ENCODE data around the gene WNT7B.

WNT7B gene

DNA sequence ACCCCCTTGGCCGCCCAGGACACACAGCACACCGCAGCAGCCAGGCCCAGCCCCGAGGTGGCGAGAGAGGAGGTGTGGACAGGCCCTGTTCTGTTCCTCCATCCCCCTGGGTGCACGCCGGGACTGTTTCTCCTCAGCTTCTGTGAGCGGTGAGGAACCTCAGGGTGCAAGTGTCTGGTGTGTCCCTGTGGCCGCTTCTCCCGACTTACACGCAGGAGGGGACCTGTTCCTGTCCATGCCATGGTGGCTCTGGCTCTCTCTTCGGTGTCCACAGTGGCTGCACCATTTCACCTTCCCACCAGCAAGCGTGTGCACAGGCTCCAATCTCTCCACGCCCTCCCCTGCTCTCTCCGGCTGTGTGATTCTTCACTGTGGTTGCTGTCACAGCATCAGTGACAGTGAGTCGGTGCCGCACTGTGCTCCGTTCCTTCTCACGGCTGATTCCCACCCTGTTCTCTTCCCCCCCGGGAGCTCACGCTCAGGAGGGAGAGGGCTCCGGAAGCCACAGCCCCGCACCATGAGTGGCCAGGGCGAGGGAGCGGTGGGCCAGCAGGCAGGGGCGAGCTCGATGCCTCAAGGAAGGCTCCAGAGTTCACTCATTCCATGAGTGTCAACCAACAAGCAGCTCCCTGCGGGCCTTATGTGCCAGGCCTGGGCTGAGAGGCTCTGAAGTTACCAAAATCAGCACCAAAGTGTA, 18.6 kb upstream of the WNT7B start:
- TF ChIP-seq GATA3 (IDR thresholded peaks at IDR 0.05; ENCODE audit: low read depth, low read length) = no peak
- TF ChIP-seq GATA2 (IDR thresholded peaks at IDR 0.05; ENCODE audit: low read depth, low read length) = no peak

DNA sequence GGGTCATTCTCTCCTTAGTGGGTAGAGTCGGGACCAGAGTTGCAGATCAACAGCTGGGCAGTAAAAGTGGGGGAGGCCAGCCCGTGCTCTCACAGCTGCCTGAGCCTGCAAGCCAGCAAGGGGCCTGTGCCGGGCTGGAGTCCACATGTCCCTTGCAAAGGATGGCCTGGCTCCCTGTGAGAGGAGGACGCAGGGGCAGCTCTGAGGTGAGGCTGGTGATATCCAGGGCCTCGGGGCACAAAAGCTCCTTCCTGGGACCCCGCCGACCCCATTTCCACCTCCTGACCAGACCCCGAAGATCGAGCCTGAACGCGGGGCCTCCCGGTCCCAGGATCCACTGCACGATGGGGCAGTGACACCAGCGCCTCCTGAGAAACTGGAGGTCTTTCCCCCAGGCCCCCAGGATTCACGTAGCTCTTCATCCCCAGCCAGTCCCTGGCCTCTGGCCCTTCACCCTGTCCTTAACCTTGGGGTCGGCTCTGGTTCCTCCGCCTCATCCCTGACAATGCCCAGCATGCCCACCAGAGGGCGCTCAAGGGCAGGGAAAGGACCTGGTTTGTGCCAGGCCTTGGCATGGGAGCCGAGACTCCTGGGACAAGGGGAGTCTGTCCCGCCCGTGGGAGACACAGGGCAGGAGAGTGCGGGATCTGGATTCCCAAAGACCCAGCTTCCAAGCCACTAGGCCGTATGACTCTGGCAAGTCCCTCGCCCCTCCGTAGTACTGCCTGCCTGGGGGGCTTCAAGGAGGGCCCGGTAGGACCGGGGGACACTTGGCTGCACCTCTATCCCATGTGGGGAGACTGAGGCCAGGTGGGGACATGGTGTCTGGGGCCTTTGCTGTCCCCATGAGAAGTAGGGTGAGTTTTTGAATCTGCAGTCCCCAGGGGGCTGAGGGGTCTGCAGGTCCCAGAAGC, 17.8 kb upstream of the WNT7B start:
- TF ChIP-seq GATA2 (IDR thresholded peaks at IDR 0.05; ENCODE audit: low read depth, low read length) (no peak), GATA3 (IDR thresholded peaks at IDR 0.05; ENCODE audit: low read depth, low read length) (no peak)

DNA sequence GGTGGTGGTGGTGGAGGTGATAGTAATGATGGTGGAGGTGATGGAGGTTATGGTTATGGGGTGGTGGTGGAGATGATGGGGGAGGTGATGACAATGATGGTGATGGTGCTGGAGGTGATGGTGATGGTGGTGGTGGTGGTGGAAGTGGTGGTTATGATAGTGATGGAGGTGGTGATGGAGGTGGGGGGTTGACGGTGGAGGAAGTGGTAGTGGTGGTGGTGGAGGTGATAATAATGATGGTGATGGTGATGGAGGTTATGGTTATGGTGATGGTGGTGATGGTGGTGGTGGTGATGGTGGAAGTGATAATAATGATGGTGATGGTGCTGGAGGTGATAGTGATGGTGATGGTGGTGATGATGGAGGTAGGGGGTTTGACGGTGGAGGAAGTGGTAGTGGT, 16.9 kb upstream of the WNT7B start:
- TF ChIP-seq GATA2 (IDR thresholded peaks at IDR 0.05; ENCODE audit: low read depth, low read length) = no peak
- TF ChIP-seq GATA3 (IDR thresholded peaks at IDR 0.05; ENCODE audit: low read depth, low read length) = no peak

DNA sequence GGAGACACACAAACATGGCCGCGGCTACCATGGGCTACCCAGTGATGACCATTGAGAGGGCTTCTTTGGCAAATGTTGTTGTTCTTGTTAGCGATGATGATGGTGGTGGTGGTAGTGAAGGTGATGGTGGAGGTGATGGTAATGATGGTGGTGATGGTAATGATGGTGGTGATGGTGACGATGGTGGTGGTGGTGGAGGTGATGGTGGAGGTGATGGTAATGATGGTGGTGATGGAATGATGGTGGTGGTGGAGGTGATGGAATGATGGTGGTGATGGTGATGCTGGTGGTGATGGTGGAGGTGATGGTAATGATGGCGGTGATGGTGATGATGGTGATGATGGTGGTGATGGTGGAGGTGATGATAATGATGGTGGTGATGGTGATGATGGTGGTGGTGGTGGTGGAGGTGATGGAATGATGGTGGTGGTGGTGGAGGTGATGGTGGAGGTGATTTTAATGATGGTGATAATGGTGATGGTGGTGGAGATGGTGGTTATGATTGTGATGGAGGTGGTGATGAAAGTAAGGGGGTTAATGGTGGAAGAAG, 16.3 kb upstream of the WNT7B start:
- TF ChIP-seq GATA3 (IDR thresholded peaks at IDR 0.05; ENCODE audit: low read depth, low read length) (no peak), GATA2 (IDR thresholded peaks at IDR 0.05; ENCODE audit: low read depth, low read length) (no peak)

DNA sequence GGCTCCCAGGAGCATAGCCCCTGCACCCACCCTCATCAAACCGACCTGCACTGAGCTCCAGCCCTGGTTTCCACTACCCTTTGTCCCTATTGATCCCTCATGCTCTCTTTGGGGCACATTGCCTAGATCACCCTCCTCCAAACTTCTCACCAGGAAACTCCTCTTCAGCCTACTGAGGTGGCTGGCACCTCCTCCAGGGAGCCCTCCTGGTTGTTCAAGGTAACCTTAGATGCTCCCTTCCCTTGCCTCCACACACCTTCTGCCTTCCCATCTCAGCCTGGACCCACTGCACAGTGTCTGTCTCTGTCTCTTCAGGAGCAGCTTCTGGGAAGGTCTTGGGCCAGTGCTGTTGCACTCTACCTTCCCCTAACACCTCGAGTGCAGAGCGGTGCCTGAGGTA, 15.8 kb upstream of the WNT7B start:
- no peak for TF ChIP-seq GATA3 (IDR thresholded peaks at IDR 0.05; ENCODE audit: low read depth, low read length)
- no peak for TF ChIP-seq GATA2 (IDR thresholded peaks at IDR 0.05; ENCODE audit: low read depth, low read length)

DNA sequence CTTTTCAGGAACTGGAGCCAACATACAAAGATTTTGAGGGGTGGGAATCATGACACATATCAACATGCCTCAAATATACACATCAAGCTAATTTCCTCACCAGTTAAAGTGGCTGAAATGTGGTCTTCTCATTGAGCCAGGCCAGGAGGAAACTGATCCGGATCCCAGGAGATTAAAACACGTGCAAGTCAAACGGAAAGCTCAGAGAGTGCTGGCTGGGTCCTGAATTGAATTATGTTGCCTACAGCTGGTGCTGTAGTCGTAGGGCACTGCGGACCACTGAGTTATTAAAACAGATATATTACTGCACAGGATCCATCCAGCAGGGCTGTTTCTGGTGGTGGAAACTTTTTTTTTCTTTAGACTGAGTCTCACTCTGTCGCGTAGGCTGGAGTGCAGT, 14.1 kb upstream of the WNT7B start:
- TF ChIP-seq GATA3 (IDR thresholded peaks at IDR 0.05; ENCODE audit: low read depth, low read length) (no peak), GATA2 (IDR thresholded peaks at IDR 0.05; ENCODE audit: low read depth, low read length) (no peak)

DNA sequence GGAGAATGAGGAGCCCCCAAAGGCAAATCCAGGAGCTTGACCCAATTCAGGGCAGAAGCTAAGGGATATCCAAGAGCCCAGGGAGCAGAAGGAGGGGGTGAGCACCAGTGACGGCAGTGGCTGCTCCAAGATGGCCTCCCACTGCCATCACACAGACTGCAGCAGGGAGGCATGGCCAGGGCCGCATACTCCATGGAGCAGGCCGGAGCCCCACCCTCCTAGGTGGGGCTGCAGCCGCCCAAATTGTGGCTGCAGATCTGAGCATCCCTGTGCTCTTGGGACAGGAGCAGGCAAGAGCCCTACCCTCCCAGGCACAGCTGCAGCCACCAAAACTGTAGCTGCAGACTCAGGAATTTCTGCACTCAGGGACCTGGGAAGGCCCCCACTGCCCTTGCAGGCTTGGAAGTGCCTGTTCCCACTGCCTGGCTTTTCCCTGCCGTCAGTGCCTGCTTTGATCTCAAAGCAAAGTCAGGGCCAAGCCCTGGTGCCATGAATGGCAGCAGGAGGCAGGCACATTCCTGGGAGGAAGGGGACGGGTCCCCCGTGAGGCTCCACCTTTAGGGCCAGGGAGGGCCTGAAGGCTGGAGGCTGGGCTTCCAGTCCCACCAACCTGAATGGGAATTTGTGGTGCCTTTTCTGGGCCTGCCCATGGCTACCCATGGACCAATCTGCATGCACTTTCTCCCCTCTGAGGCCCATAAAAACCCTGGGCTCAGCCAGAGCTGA, 10.3 kb upstream of the WNT7B start:
- TF ChIP-seq GATA3 (IDR thresholded peaks at IDR 0.05; ENCODE audit: low read depth, low read length) (no peak), GATA2 (IDR thresholded peaks at IDR 0.05; ENCODE audit: low read depth, low read length) (no peak)

DNA sequence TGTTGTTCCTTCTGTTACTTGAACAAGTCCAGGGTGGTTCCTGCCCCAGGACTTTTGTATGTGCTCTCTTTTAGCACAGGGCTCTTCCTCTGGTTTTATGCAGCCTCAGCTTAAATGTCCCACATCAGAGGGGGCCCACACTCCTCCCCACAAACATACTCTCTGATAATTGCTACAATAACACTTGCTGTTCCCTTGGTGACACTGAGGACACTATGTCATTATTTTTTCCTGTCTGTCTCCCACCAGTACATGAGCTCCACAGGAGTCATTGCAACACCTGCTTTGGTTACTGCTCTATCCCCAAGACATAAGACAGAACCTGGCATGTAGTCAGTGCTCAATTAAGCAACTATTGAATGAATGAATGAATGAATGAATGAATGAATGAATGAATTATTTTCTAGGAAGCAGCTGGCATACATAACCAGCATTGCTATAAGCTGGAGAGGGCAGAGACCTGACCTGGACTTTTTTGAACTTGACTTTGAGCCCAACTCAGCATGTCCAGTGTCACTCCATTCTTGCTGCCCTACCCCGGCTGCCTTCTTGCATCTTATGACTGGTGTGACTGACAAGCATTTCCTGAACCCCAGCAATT, 7.5 kb upstream of the WNT7B start:
- TF ChIP-seq GATA3 (IDR thresholded peaks at IDR 0.05; ENCODE audit: low read depth, low read length) (no peak), GATA2 (IDR thresholded peaks at IDR 0.05; ENCODE audit: low read depth, low read length) (no peak)

DNA sequence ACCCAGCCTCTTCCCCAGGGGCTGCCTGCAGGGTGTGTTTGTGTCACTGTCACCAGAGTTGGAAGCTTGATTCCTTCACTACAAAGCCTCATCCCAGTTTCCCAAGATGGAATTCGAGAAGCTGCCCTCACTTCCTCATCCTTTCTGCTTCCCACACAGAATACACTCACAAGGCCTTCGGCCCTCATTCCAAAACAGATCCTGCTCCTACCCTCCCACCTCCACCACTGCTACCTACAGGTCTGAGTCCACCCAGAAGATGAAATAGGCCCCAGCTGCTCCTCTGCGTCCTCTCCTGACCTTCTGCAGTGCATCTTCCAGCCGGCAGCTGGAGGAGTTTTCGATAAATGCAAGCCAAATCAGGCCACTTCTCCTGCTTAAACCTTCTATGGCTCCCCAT, 6.8 kb upstream of the WNT7B start:
- no peak for TF ChIP-seq GATA3 (IDR thresholded peaks at IDR 0.05; ENCODE audit: low read depth, low read length)
- TF ChIP-seq GATA2 (IDR thresholded peaks at IDR 0.05; ENCODE audit: low read depth, low read length) = no peak

DNA sequence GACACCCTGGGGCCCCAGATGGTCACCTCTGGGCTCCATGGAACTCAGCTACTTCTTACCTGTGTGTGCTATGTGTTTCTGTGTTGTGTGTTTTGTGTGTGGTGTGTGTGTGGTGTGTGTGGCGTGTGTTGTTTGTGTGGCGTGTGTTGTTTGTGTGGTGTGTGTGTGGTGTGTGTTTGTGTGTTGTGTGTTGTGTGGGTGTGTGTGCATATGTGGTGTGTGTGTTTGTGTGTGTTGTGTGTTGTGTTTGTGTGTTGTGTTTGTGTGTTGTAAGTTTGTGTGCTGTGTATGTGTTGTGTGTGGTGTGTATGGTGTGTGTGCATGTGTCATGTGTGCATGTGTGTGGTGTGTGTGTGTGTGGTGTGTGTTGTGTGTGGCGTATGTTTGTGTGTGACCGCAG, 3.8 kb upstream of the WNT7B start:
- no peak for TF ChIP-seq GATA3 (IDR thresholded peaks at IDR 0.05; ENCODE audit: low read depth, low read length)
- TF ChIP-seq GATA2 (IDR thresholded peaks at IDR 0.05; ENCODE audit: low read depth, low read length) = no peak

DNA sequence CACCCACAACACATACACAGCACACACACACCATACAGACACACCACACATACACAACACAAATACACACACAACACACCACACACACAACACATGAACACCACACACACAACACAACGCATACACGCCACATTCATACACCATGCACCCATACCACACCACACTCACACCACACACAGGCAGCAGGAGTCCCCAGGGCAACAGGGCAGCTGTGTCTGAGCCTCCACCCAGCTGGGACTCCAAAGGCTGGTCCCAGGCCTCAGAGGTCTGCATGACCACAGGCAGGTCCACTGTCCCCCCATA, 3.3 kb upstream of the WNT7B start:
- TF ChIP-seq GATA2 (IDR thresholded peaks at IDR 0.05; ENCODE audit: low read depth, low read length) (no peak), GATA3 (IDR thresholded peaks at IDR 0.05; ENCODE audit: low read depth, low read length) (no peak)

DNA sequence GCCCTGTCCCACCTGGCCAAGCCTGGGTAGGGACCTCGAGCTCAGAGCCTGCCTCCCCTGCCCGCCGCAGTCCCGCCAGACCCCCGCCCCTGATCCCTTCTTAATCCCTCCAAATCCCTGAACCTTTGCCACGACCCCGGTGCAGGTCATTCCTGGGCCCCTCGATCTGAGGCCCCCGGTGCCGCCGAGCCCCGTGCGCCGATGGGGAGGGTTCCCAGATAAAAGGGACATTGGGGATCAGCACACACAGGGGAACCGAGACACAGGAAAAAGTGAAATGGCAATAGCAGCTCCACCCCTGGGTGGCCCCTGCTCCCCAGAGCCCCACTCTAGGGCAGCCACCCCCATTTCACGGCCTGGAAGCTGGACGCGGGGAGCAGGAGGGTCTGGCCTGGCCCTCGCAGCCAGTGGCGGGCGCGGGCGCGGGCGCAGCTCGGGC, 1.3 kb upstream of the WNT7B start:
- TF ChIP-seq GATA2 (IDR thresholded peaks at IDR 0.05; ENCODE audit: low read depth, low read length) = no peak

DNA sequence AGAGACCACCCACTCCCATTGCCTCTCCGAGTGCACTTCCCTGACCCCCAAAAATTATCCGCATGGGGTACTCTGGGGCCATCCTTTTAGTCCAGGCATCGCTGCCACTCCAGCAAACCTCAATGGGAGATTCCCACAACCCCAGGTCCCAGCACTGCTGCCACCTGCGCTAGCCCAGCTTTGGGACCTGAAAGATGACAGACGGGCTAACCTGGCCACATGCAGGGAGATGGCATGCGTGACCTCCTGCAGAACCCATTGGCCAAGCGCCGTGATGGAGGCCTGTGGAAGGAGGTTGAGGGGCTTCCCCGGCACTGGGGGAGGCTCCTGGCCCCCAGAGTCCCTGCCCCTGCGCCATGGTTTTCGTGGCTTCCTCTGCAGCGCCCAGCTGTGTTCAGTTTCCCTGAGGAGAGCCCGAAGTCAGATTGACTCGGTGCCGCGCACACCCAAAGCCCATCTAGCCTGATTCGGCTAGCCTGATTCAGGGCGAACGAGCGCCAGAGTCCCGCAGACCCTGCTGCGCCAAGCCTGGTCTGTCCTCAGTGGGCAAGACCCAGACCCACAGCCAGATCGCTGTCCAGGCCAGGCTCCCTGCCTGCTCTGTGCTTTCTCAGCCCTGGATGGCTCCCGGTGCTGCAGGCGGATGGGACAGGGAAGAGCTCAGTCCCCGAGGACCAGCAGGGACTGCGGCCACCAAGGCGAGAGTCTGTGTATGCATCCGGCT, 751 bp upstream of the WNT7B start:
- TF ChIP-seq GATA3 (IDR thresholded peaks at IDR 0.05; ENCODE audit: low read depth, low read length) (no peak), GATA2 (IDR thresholded peaks at IDR 0.05; ENCODE audit: low read depth, low read length) (no peak)

Measured in SH-SY5Y (cell line).